ENCODE data around the gene ITSN2.

GRCh38 chr2:24352664-24353063 is 7.7 kb downstream of the ITSN2 start:
- no peak for TF ChIP-seq POLR2A (IDR thresholded peaks at IDR 0.05; ENCODE audit: borderline replicate concordance, extremely low read depth, insufficient read depth, insufficient read length)
- no peak for TF ChIP-seq CTCF (IDR thresholded peaks at IDR 0.05 in 2 of 3, conservative IDR thresholded peaks at IDR 0.05 in 1 of 3; ENCODE audit: borderline replicate concordance in 1 of 3, insufficient read depth in 1 of 3, low read depth in 2 of 3, low read length in 2 of 3)
- no peak for TF ChIP-seq TCF7L2 (IDR thresholded peaks at IDR 0.05; ENCODE audit: borderline replicate concordance, extremely low read depth, insufficient read depth, insufficient read length)
- TF ChIP-seq ATF3 (IDR thresholded peaks at IDR 0.05), result no peak
- no peak for TF ChIP-seq POLR2AphosphoS5 (IDR thresholded peaks at IDR 0.05; ENCODE audit: low read depth, low read length)

Data from HCT116 (cell line).